NCI-H2196 (cell line): Measurements from ENCODE around the gene CHRNG.

ENCODE experiments used
- DNase-seq: peaks from one replicate; lab custom pipeline; 2025; ENCODE audit not compliant: unreplicated experiment; lab: John Stamatoyannopoulos, UW

CHRNG gene

DNA sequence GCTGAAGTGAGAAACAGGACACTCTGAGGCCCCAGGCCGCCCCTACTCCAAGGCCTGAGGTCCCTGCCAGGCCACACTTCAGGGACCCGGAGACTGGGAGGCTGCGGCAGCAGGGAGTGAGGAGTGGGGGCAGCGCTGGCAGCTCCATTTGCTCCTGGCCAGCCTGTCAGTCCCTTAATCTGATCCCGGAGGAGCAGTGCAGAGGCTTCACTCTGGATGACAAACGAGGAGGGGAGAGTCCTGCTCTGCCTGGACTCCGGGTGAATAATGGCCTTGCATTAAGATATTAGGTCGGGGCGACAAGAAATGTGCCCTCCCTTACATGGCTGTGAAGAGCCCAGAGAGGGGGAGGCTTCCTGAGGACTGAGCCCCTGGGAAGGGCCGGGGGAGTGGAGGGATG lies 33.6 kb upstream of the CHRNG start:
- DNase-seq: no peak

DNA sequence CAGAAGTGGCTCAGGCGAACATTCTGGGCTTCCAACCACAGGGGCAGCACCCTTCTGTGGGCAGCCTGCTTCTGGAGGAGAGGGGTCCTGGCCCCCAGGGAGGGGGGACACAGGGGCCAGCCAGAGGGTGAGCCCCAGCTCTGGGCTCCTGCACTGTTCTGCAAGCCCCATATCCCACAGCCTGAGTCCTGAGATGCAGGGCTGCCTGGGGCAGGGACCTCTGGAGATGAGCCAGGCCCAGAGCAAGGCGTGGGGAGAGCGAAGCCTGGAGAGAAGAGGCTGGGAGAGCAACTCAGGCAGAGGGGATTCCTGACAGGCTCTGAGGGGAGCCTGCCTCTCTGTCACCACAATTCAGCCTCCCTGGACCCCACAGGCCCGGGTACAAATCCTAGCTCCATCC lies 32.8 kb upstream of the CHRNG start:
- no peak for DNase-seq

DNA sequence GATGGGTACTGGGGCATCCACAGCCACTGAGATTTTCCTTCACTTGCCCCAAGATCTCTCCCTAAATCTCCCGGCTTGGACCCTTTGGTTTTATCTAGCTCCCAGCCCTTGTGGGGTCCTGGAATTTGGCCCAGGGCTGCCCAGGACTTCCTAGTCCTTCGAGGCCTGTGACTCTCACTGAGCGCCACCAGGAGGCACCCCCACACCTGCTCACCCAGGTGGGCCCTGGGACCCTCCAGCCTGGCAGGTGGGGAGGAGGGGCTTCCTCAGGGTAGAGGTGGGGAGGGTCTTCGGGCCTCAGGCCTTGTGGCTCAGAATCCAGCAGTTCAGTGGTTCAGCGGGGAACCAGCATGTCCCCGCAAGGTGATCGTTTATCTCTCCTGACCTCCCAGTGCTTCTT lies 31.2 kb upstream of the CHRNG start:
- no peak for DNase-seq

DNA sequence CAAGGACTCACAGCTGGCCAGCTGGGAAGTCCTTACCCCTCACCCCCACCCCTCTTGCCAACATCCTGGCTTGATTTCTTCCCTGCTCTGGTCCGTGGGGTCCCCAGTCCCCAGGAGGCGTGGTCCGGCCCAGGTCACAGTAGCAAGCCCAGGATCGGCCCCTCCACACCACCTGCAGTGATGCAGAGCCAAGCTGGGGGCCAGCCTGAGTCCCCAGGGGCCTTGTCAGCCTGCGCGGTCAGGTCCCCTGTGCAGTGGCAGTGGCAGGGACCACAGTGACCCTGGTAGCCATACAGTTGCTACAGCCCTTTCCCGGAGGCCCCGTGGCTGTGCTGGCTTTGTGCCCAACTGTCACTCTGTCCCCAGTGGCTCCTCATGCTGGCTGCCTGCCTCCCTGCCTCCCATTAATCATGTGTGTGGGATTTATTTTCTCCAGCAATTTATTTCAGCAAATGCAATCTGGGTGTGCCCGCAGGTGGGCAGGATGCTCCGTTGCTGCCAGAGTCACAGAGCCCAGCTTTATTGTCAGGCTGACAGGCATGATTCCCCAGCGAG lies 28.1 kb upstream of the CHRNG start:
- no peak for DNase-seq

DNA sequence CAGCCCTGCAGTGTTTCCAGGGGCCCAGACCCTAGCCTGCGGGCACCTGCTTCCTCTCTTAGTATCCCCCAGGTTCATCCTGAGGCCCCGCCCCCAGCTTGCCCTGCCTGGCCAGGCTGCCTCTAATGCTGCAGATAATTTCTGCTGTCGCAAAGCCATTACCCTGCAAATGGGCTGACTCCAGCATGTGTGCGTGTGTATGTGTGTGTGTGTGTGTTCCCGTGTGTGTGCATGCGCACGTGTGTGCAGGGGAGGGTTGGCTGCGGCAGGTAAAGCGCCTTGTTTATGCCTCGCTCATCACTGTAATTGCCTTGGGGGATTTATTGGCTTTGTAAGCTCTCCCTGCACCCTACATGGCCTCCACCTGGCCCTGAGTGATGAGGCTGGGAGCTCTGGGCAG lies 26.9 kb upstream of the CHRNG start:
- DNase-seq: no peak

DNA sequence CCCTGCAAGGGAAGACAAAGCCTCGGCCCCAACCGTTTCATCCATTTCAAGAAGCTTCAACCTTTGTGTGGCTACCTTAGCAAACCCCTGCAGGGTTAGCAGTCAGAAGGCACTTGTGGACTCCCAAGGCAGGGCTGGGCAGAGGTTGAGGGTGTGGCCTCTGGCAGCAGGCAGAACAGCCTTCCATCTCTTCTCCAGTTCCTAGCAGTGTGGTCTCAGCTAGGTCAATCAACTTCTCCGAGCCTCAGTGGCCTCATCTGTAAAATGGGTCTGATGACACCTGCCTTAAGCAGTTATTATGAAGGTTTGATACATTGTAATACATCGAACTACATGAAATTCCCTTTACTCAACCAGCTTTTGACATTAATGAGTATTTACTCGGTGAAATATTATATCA lies 26.1 kb upstream of the CHRNG start:
- DNase-seq: no peak

DNA sequence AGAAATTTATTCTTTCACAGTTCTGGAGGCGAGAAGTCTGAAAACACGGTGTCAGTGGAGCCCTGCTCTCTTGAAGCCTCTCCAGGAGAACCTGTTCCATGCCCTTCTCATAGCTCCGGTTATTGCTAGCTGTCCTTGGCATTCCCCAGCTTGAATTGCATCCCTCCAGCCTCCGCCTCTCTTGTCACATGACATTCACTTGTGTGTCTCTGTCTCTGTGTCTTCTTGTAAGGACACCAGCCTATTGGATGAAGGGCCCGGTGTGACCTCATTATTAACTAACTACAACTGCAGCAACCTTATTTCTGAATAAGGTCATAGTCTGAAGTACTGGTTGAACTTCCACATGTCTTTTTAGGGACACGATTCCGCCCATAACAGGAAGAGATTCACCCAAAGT lies 23.9 kb upstream of the CHRNG start:
- DNase-seq: no peak

DNA sequence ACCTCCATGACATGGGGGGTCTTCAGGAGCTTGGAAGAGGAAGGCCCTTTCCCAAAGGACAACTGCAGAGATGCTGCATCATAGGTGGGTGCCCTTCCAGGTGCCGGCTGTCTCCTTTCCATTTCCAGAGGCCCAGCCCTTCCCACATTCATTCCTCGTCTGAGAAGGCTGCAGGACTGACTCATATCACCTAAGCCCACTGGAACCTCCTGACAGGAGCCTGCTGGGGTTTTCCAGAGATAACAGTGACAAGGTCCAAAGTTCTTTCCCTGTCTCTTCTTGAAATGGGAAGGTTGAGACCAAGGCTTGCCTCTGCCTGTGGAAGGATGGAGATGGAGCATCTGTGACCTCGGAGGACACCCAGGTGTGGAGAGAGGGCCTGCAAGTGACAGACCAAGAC lies 22.9 kb upstream of the CHRNG start:
- no peak for DNase-seq

DNA sequence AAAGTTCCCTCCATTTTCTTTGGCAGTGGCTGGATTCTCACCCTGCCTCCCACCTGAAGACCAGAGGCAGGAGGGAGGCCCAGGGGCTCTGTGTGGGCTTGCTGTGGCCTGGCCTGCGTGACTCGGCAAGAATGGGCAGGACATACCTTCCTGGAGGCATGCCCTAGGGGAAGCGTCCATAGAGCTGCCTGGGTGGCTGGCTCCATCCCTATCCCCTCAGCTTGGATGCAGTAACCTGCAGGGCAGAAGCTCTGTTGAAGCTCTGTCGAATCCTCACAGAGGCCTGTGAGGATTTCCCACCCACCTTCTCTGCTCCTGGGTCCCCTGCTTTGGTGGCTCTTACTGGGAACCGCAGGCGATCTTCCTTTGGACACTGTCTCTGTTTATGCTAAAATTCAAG lies 20.6 kb upstream of the CHRNG start:
- no peak for DNase-seq

DNA sequence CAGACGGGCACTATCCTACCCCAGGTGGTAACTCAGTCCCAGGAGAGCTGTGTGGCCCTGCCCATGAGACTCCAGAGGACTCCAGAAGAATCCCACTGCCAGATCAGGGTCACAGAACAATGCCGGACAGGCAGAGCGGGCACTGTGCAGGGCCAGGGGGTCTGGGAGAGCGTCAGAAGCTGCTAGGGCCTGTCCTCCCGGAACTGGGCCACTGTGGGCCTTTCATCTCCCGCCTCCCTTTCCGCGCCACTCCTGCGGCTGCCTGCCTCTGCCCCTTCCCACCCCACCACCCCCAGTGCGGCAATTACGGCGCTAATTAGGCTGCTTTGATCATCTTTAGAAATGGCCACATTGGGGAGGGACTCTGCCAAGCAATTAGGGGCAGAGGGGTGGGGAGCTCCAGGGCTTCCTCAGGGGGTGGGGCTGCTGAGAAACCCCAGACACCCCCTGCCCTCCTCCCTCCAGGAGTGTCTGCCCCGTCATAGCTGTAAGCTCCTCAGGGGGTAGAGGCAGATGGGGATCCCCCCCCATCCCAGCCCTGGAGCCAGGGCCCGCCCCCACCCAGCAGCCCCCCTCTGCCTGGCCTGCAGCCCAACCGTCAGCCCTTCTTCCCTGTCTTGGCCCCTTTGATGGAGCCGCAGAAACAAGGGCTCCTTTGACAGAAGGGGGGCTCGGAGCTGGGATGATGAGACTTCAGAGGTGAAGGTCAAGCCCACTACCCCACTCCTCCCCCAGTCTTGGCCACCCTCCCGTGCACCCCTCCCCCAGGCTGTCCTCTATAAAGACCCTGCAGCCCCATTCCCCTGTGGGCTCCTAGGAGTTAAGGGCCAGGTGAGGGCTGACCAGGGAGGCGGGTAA lies 19.7 kb upstream of the CHRNG start, which contains the start of gene PRSS56:
Gene PRSS56, plus strand, starts transcription at position 808 of the 858 bp plus-strand sequence. CDS start 211 bp downstream, outside the sequence.
- no peak for DNase-seq

DNA sequence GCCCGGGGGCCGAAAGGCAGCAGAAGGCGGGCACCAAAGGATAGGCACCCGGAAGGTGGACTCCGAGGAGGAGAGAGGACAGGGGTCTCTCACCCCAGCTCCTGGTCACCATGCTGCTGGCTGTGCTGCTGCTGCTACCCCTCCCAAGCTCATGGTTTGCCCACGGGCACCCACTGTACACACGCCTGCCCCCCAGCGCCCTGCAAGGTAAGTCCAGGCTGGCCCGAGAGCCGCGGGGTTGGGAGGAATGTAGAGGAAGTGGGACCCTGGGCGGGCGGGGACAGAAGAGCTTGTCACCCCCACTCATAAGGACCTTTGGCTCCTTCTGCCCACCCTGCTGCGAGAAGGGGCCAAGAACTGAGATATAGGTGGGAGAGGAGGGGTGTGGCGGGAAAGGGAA lies 19.0 kb upstream of the CHRNG start:
- no peak for DNase-seq

DNA sequence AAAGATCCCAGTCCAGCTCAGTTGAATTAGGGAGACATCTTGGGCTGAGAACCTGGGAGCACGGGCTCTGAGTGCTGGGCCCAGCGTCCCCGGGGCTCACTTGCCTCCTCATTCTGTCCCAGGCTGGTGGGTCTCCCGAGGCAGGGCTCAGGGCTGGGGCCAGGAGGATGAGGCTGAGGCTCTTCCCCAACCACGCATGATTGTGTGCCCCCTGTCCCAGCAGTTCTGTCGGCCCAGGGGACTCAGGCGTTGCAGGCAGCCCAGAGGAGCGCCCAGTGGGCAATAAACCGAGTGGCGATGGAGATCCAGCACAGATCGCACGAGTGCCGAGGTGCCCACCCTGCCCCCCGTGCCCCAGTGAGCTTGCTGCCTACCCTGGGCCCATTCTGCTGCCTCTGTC lies 18.4 kb upstream of the CHRNG start:
- DNase-seq: no peak

DNA sequence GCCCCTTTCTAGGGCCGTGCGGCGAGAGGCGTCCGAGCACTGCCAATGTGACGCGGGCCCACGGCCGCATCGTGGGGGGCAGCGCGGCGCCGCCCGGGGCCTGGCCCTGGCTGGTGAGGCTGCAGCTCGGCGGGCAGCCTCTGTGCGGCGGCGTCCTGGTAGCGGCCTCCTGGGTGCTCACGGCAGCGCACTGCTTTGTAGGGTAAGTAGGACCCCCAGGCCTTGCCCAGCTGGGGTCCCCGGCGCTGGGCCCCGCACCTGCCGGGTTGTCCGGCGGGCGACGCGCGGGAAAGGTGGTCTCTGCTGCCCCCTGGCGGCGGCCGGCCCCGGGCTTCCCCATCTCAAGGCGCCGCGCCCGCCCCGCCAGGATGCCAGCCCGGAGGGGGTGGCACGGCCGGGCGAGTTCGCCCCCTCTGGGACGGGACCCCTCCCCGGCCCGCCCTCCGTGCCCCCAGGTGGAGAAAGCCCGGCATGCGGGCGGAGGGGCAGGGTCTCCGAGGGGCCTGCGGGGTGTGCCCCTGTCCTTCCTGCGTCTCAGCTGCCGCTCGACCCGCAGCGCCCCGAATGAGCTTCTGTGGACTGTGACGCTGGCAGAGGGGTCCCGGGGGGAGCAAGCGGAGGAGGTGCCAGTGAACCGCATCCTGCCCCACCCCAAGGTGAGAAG lies 17.4 kb upstream of the CHRNG start:
- peak; percentile 54 for DNase-seq

DNA sequence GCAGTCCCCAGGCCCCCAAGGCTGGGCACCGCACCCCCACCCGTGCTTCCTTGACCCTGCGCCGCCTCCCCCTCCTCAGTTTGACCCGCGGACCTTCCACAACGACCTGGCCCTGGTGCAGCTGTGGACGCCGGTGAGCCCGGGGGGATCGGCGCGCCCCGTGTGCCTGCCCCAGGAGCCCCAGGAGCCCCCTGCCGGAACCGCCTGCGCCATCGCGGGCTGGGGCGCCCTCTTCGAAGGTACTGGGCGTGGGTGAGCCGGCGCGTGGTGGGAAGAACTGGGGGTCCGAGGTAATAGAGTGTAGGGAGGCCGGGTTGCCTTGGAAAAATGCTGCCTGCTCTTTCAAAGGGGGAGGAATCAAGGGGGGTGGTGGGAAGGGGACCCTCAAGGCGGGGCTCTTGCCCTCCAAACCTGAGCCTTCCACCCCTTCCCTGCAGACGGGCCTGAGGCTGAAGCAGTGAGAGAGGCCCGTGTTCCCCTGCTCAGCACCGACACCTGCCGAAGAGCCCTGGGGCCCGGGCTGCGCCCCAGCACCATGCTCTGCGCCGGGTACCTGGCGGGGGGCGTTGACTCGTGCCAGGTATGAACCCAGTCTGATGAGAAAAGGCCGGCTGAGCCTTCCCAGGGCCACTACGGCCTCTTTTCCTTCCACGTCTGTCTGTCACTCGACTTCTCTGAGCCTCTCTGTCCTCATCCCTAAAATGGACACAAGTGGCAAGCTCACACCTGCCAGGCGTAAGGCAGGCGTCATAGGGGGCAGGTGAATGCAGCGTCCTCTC lies 16.7 kb upstream of the CHRNG start:
- DNase-seq: no peak

DNA sequence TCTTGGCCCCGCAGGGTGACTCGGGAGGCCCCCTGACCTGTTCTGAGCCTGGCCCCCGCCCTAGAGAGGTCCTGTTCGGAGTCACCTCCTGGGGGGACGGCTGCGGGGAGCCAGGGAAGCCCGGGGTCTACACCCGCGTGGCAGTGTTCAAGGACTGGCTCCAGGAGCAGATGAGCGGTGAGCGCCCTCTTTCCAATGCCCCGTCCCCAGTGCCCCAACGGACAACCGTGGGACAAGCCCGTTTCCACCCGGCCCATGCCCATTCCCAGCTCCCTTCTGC lies 16.1 kb upstream of the CHRNG start:
- DNase-seq: no peak

DNA sequence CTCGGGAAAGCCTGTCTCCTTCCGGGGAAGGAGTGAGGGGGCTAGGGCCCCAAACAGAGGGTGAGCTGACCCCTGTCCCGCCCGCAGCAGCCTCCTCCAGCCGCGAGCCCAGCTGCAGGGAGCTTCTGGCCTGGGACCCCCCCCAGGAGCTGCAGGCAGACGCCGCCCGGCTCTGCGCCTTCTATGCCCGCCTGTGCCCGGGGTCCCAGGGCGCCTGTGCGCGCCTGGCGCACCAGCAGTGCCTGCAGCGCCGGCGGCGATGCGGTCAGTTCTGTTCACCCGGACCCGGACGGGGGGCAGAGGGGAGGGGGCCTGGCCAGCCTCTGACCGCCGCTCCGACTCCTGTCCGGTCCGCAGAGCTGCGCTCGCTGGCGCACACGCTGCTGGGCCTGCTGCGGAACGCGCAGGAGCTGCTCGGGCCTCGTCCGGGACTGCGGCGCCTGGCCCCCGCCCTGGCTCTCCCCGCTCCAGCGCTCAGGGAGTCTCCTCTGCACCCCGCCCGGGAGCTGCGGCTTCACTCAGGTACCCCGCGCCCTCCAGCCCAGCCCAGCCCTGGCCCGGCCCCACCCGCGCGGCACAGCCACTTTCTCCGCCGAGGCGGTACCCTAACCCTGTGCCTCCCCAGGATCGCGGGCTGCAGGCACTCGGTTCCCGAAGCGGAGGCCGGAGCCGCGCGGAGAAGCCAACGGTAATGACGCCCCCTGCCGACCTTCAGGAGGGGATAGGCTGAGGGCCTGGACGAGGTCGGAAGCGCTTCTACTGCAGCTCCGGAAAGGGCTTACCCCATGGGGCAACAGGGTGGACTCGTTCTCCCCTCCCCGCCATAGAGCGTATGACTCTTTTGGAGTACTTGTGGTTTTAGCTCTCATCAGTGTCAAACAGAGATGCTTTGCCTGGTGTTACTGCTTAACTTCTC lies 15.6 kb upstream of the CHRNG start:
- DNase-seq: no peak

DNA sequence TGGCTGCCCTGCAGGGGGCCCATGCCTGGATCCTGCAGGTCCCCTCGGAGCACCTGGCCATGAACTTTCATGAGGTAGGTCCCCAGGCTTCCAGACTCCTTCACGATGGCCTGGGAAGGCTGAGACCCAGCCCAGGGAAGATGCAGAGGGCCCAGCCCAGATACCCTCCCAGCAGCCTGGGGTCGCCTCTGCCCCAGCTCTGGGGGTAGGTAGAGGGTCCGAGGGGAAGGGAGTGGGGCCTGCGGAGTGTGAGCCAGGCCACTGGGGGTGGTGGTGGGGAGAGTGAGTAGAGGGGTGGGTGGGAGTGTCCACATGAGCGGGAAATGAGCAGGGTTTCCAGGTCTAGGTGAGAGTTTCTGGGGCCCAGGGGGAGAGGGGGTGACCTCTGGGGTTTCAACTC lies 14.7 kb upstream of the CHRNG start:
- no peak for DNase-seq

DNA sequence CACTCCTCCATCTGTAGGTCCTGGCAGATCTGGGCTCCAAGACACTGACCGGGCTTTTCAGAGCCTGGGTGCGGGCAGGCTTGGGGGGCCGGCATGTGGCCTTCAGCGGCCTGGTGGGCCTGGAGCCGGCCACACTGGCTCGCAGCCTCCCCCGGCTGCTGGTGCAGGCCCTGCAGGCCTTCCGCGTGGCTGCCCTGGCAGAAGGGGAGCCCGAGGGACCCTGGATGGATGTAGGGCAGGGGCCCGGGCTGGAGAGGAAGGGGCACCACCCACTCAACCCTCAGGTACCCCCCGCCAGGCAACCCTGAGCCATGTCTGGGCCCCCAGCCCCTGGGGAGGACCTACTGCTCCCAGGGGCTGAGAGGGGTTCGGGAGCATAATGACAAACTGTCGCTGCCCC lies 14.3 kb upstream of the CHRNG start:
- DNase-seq: no peak

DNA sequence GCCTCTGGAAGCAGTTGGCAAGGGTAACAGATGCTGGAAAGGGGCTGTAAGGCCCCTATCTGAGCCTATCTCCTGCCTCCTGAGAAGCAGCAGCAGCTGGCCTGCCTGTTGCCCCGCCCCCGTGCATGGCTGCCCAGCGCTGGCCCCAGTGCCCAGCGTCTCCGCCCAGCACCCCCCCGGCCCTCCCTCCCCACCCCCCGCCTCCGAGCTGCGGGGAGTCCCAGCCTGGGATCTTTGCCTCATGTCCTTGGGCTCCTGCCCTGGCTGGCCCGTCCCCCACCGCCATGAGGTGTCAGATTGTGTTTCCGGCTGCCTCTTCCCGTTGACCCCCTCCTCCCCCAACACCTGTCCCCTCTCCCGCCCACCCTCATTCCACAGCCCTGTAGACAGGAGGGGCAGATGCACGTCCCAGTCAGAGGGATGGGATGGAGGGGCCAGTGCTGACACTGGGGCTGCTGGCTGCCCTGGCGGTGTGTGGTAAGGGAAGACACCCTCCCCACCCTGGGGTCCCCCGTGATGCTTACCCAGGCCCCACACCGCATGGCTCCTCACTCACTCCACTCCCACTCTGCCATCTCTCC lies 13.6 kb upstream of the CHRNG start, which contains the start of gene CHRND:
Gene CHRND, plus strand, starts transcription at position 370 of the 581 bp plus-strand sequence. Its CDS starts 56 bp downstream, at position 426.
- no peak for DNase-seq

DNA sequence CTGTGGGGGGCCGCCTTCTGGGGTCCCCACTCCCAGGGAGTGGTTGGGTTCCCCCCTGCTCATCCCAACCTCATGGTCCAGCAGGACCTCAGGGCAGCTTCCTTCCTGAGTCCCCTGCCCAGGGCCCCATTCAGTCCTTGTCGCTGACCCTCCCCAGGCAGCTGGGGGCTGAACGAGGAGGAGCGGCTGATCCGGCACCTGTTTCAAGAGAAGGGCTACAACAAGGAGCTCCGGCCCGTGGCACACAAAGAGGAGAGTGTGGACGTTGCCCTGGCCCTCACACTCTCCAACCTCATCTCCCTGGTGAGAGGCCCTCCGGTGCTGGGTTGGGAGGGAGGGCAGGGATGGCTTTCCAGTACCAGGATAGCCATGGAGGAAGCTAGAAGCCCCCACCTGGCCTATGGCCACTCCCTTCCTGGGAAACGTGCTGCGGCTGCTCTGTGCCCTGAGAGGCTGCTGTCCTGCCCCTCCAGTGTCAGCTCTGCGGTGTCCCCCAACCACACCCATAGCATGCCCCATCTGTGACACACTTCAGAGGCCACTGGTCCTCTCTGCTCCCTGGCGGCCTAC lies 13.0 kb upstream of the CHRNG start:
- DNase-seq: no peak
